GM06990 (cell line): Measurements from ENCODE around the gene IKBKE.

ENCODE experiments used
- DNase-seq: peaks from one replicate; pipeline ENCODE4 v3.0.0-alpha.2; 2011; ENCODE audit not compliant: insufficient read length; ENCODE audit errors: extremely low read depth
- H3K27me3 ChIP-seq: replicated peaks from 2 replicates; pipeline ENCODE4 v1.6.0; 2011; ENCODE audit warnings: low read length; ENCODE audit not compliant: control insufficient read depth, insufficient read depth
- H3K36me3 ChIP-seq: 2 replicates; pipeline ENCODE4 v1.5.1; 2011; ENCODE audit warnings: low read length; ENCODE audit not compliant: control insufficient read depth, insufficient read depth
- H3K4me3 ChIP-seq: replicated peaks from 2 replicates; pipeline ENCODE4 v1.5.1; 2011; ENCODE audit warnings: low read depth, mild to moderate bottlenecking, control low read depth, low read length
- CTCF ChIP-seq: IDR thresholded peaks from 2 replicates; pipeline ENCODE4 v1.5.1; 2011; ENCODE audit warnings: low read length, control low read depth, mild to moderate bottlenecking, inconsistent platforms; ENCODE audit not compliant: insufficient read depth, poor library complexity, severe bottlenecking

Gene IKBKE

DNA sequence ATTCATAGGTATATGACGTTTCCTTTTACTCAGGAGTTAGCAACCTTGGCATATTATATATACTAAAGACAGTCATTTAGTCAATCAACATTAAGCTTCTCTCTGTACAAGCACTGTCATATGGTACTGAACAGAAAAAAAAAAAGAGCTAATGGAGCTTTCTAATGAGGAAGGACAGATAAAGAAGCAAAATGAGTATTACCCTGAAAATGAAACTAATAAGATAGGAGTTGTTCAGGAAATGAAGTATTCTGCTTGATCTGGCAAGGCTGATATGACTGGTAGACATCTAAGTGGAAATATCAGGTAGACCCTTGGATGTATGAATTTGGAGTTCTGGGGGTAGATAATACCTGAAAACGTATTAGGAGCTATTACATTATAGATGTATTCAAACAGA lies 4.3 kb upstream of the IKBKE start:
- H3K27me3 ChIP-seq: no peaks in the 10 kb centered on the region
- DNase-seq: peak; percentile 74
- H3K4me3 ChIP-seq: no peak overlapping the region
- no peaks in the 10 kb centered on the region for H3K36me3 ChIP-seq
- TF ChIP-seq CTCF: no peak

GRCh38 chr1:206466840-206467649 lies 3.2 kb upstream of the IKBKE start:
- TF ChIP-seq CTCF: no peak
- no peak for DNase-seq

GRCh38 chr1:206467915-206468314 lies 2.4 kb upstream of the IKBKE start:
- Histone ChIP-seq H3K4me3 (no peak overlapping the region), H3K36me3 (no peaks in the 10 kb centered on the region), H3K27me3 (no peaks in the 10 kb centered on the region)
- DNase-seq: peak; percentile 65
- TF ChIP-seq CTCF: no peak

More at GRCh38 chr1:206466840-206467649, 3.2 kb upstream of the IKBKE start:
- no peaks in the 10 kb centered on the region for H3K36me3 ChIP-seq
- no peaks in the 10 kb centered on the region for H3K27me3 ChIP-seq
- no peak overlapping the region for H3K4me3 ChIP-seq

GRCh38 chr1:206468571-206468970 lies 1.7 kb upstream of the IKBKE start:
- no peak for TF ChIP-seq CTCF
- no peak for DNase-seq
- Histone ChIP-seq H3K36me3 (peaks cover 6% of the 10 kb centered on the region), H3K4me3 (no peak overlapping the region), H3K27me3 (no peaks in the 10 kb centered on the region)

DNA sequence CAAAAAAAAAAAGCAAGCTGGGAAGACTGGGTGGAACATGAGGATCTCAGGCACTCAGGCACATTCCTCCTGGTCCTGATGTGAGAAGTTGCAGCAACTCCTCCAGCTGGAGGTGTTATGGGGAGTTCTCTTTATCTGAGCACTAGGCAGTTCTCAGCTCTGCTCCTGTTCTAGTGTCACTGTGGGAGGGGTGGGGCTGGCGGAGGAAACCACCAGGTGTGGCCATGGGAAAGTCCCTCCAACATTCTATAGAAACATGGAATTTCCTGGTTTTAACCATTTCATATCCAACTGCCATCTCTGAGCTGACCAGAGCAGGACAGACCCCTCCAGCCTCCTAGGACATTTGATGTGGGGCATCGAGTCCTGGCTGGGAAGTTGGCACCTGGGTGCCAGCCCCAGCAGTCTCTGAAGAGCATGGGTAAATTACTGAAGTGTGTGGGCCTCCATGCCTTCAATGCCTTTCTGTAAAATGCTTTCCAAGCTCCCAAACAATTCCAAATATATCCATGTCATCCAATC lies 804 bp upstream of the IKBKE start:
- no peak for TF ChIP-seq CTCF
- peak; percentile 49 for DNase-seq
- Histone ChIP-seq H3K36me3 (peaks cover 11% of the 10 kb centered on the region), H3K27me3 (no peaks in the 10 kb centered on the region), H3K4me3 (peak overlapping the region; percentile 95)
